Lung (tissue), 12 donors: ENCODE data around the gene PXMP2. TPM values are rescaled to one million over a fixed set of nuclear protein-coding genes. Genes with fewer than 3 reads are reported as not detected.

Experiments used
- ATAC-seq: fragments of 200-7000 bp; cut with Tn5 transposase; one replicate; pipeline ENCODE4 v1.9.1; 2020; ENCODE audit warnings: moderate number of reproducible peaks; ENCODE audit not compliant: insufficient read depth, low FRiP score
- DNase-seq, 3 donors: peaks; one replicate each; pipeline ENCODE4 v3.0.0-alpha.2; 2013 to 2017
- H3K27ac ChIP-seq, 2 donors: one replicate each; pipeline ENCODE4 v1.5.1; 2013; ENCODE audit warnings: mild to moderate bottlenecking in 2 of 2, moderate library complexity in 2 of 2, control low read depth in 1 of 2, inconsistent platforms in 1 of 2, low read depth in 1 of 2, low read length in 1 of 2
- H3K27me3 ChIP-seq, 3 donors: one replicate each; pipeline ENCODE4 v1.5.1; 2013; ENCODE audit warnings: low read length in 2 of 3; ENCODE audit not compliant: control insufficient read depth in 3 of 3, insufficient read depth in 3 of 3
- H3K36me3 ChIP-seq, 4 donors: one replicate each; pipeline ENCODE4 v1.5.1; 2013; ENCODE audit warnings: low read length in 4 of 4, mild to moderate bottlenecking in 1 of 4, moderate library complexity in 1 of 4; ENCODE audit not compliant: control insufficient read depth in 4 of 4, insufficient read depth in 4 of 4
- H3K4me1 ChIP-seq, 5 donors: one replicate each; pipeline ENCODE4 v1.5.1; 2013; ENCODE audit warnings: low read length in 5 of 5, mild to moderate bottlenecking in 2 of 5, moderate library complexity in 1 of 5; ENCODE audit not compliant: control insufficient read depth in 5 of 5, insufficient read depth in 5 of 5
- H3K4me3 ChIP-seq: one replicate; pipeline ENCODE4 v1.5.1; 2013; ENCODE audit warnings: mild to moderate bottlenecking, control low read depth, moderate library complexity
- H3K9ac ChIP-seq, 2 donors: one replicate each; pipeline ENCODE4 v1.5.1; 2013; ENCODE audit warnings: low read length in 2 of 2, control low read depth in 1 of 2; ENCODE audit not compliant: insufficient read depth in 1 of 2
- H3K9me3 ChIP-seq, 4 donors: one replicate each; pipeline ENCODE4 v1.5.1; 2013; ENCODE audit warnings: low read length in 3 of 4, mild to moderate bottlenecking in 1 of 4, moderate library complexity in 1 of 4; ENCODE audit not compliant: control insufficient read depth in 4 of 4, insufficient read depth in 3 of 4
- WGBS, 2 donors: extraction: QIAGEN DNeasy Blood & Tissue Kit; methylation state at CpG; one replicate each; pipeline ENCODE4 v1.1.7; 2013; 5-methylcytosine and 5-hydroxymethylcytosine counted together
- polyA plus RNA-seq, 2 donors: library from polyadenylated mRNA; stranded (reverse); fragments of 200-250 nt; gene quantifications; one replicate each; pipeline ENCODE4 v1.2.1, GENCODE V29; 2013
- total RNA-seq, 2 donors: library from RNA; depleted of rRNA in 1 of 2; stranded (reverse); fragments of >200 nt in 1 of 2; gene quantifications; one replicate each; pipeline ENCODE4 v1.2.1, GENCODE V29; 2014 to 2021
- TF ChIP-seq, protein P1 (sequence below): IDR thresholded peaks from 2 replicates; pipeline ENCODE4 v1.5.1; 2012; ENCODE audit warnings: mild to moderate bottlenecking; ENCODE audit errors: control extremely low read depth, extremely low read depth
- donor health status: control.
- donor health status: control.
- donor health status: Bipolar disorder and iron deficiency.
- donor health status: healthy.
- donor health status: DM: yes; HTN: yes; CAD: no.

The PXMP2 gene
- total and polyA plus RNA-seq, 4 donors = 5.6 to 15.3 (median 13.2) TPM

DNA sequence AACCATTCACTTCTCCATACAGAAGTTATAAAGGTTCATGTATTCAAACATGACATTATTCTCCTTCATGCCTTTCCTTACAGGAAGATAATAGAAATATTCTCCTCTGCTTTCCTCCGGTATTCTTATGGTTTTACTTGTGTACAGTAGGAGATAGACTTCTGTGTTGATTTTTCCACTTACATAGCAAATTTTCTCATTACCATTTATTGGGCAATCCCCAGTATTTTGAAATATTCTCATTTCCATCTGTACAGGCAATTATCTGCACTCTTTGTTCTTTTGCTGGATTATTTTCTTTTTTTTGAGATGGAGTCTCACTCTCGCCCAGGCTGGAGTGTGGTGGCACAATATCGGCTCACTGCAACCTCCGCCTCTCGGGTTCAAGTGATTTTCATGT, 11.0 kb downstream of the PXMP2 start:
- Histone ChIP-seq H3K4me3 (no peak overlapping the region), H3K9ac (no peak overlapping the region), H3K4me1 (no peaks in the 10 kb centered on the region), H3K27ac (no peak overlapping the region), H3K9me3 (no peaks in the 10 kb centered on the region), H3K27me3 (no peaks in the 10 kb centered on the region), H3K36me3 (peaks cover 2 to 10% (median 5%) of the 10 kb centered on the region in 4 donors)
- TF ChIP-seq, protein P1, sequence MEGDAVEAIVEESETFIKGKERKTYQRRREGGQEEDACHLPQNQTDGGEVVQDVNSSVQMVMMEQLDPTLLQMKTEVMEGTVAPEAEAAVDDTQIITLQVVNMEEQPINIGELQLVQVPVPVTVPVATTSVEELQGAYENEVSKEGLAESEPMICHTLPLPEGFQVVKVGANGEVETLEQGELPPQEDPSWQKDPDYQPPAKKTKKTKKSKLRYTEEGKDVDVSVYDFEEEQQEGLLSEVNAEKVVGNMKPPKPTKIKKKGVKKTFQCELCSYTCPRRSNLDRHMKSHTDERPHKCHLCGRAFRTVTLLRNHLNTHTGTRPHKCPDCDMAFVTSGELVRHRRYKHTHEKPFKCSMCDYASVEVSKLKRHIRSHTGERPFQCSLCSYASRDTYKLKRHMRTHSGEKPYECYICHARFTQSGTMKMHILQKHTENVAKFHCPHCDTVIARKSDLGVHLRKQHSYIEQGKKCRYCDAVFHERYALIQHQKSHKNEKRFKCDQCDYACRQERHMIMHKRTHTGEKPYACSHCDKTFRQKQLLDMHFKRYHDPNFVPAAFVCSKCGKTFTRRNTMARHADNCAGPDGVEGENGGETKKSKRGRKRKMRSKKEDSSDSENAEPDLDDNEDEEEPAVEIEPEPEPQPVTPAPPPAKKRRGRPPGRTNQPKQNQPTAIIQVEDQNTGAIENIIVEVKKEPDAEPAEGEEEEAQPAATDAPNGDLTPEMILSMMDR = no peak
- 75 to 83% methylated on average over 5 of the region's 5 CpGs for WGBS, 2 donors
- no peak for DNase-seq
- ATAC-seq = no peak

DNA sequence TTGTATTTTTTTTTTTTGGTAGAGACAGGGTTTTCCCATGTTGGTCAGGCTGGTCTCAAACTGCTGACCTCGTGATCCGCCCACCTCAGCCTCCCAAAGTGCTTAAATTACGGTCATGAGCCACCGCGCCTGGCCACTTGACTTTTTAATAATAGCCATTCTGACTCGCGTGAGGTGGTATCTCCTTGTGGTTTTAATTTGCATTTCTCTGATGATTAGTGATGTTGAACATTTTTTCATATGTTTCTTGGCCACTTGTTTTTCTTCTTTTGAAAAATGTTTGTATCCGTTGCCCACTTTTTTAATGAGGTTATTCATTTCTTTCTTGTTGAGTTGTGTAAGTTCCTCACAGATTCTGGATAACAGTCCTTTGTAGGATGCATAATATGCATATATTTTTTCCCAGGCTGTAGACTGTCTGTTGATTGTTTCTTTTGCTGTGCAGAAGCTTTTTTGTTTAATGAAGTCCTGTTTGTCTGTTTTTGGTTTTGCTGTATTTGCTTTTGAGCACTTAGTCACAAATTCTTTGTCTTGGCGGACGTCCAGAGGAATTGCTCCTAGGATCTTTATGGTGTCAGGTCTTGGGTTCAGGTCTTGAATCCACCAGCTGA, 12.9 kb downstream of the PXMP2 start:
- TF ChIP-seq, protein P1 = no peak
- WGBS, 2 donors = 89 to 93% methylated on average over 10 of the region's 10 CpGs
- H3K9me3 ChIP-seq = no peaks in the 10 kb centered on the region
- no peak overlapping the region for H3K4me3 ChIP-seq
- ATAC-seq = no peak
- no peak for DNase-seq
- H3K27me3 ChIP-seq = no peaks in the 10 kb centered on the region
- H3K36me3 ChIP-seq = peaks cover 4 to 10% (median 8%) of the 10 kb centered on the region in 4 donors
- no peak overlapping the region for H3K27ac ChIP-seq
- H3K9ac ChIP-seq = no peak overlapping the region
- H3K4me1 ChIP-seq = no peaks in the 10 kb centered on the region

DNA sequence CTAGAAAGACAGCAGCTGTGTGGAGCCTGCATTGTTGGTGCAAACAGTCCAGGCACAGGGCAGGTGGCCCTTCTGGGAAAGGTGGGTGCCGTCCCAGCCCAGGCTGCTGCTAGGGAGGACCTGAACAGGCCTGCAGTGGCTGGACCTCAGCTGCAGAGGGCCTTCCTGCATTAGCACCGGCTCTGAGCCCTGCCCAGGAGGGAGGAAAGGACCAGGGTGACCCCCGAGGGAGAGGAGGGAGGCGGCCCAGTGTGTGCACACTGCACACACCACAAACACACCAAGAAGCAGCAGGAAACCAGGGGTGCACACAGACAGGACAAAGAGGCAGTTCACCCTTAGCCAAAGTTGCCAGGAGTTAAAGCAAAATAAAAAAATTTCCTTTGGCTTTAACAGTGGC, 15.3 kb downstream of the PXMP2 start:
- Histone ChIP-seq H3K4me1 (no peaks in the 10 kb centered on the region), H3K27me3 (no peaks in the 10 kb centered on the region), H3K9ac (no peak overlapping the region), H3K27ac (no peak overlapping the region), H3K9me3 (peaks cover 0 to 4% (median 0%) of the 10 kb centered on the region in 4 donors), H3K4me3 (no peak overlapping the region), H3K36me3 (peaks cover 2 to 12% (median 6%) of the 10 kb centered on the region in 4 donors)
- TF ChIP-seq, protein P1 = no peak
- WGBS, 2 donors = 75 to 78% methylated on average over 4 of the region's 4 CpGs
- DNase-seq (no peak), ATAC-seq (no peak)

- Histone ChIP-seq H3K4me3 (no peak overlapping the region), H3K9ac (no peak overlapping the region), H3K27ac (no peak overlapping the region), H3K27me3 (no peaks in the 10 kb centered on the region), H3K9me3 (peaks cover 0 to 4% (median 0%) of the 10 kb centered on the region in 4 donors), H3K36me3 (peaks cover 0 to 10% (median 5%) of the 10 kb centered on the region in 4 donors), H3K4me1 (no peaks in the 10 kb centered on the region)
- WGBS, 2 donors = 92 to 96% methylated on average over 9 of the region's 9 CpGs
- DNase-seq (no peak), ATAC-seq (no peak)
- TF ChIP-seq, protein P1 = no peak
Observed at GRCh38 chr12:132703641-132704040, 16.3 kb downstream of the PXMP2 start.
